Measurements from ENCODE around the gene ABCC9. TPM values are rescaled to one million over a fixed set of nuclear protein-coding genes. Genes with fewer than 3 reads are reported as not detected.
"Not testable (repeated sequence)": the region's sequence is repeated elsewhere in the genome, so short reads cannot be mapped to it uniquely, and the experiment has no call there.

ABCC9 gene
- total RNA-seq, 1 experiment from 2014 or later = not detected

DNA sequence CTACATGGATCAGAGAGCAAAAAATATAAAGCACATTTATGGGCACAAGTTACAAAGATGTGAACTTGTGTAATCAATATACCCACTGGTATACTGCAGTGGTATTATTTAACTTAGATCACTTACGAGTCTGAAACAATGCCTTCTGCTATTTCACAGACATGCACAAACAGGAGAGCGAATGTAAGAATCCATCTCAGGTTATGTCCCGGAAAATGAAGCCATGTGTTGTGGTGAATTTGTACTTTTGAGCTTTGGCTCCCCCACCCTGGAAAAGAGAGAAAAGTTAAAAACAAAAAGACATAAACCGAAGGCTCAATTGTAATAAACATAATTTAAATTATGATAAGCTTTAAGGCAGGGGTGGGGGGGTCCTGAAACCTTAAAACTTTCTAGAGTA is 7.6 kb downstream of the ABCC9 start:
- no peak overlapping the region for H2AFZ ChIP-seq (ENCODE audit: low read length)
- H3K4me2 ChIP-seq (ENCODE audit: insufficient read depth, insufficient read length, low read length) = no peak overlapping the region
- no peaks in the 10 kb centered on the region for H4K20me1 ChIP-seq (ENCODE audit: control insufficient read depth, insufficient read depth, insufficient read length)
- no peak overlapping the region for H3T11ph ChIP-seq (ENCODE audit: low read length)
- H3K18ac ChIP-seq (ENCODE audit: insufficient read length, low read depth, low read length) = no peak overlapping the region
- no peak overlapping the region for H2BK15ac ChIP-seq (ENCODE audit: low read depth, low read length)
- no peak overlapping the region for H3K56ac ChIP-seq (ENCODE audit: insufficient read length, low read depth, low read length)
- no peak overlapping the region for H3K14ac ChIP-seq (ENCODE audit: insufficient read depth, low read length)
- Mint-ChIP-seq H3K4me3 (no peak overlapping the region), H3K27ac (no peak overlapping the region), H3K9me3 (no peaks in the 10 kb centered on the region), H3K36me3 (ENCODE audit: insufficient read depth in 1 of 3, low read depth in 3 of 3) (no peaks in the 10 kb centered on the region; a peak in 1 of 7 replicates), H3K4me1 (0 out of 4 replicates have a peak, but pooled peaks cover 0 to 3% of the 10 kb centered on the region in 2 experiments), H3K27me3 (ENCODE audit: low read depth) (peaks cover 21% of the 10 kb centered on the region)
- H3K9ac ChIP-seq (ENCODE audit: extremely low read depth, insufficient read length, low read length) = no peak overlapping the region
- H3K9me3 ChIP-seq (ENCODE audit: control insufficient read depth, low read depth, low read length) = no peaks in the 10 kb centered on the region
- no peaks in the 10 kb centered on the region for H3K79me1 ChIP-seq (ENCODE audit: insufficient read depth, low read depth, low read length, poor library complexity, severe bottlenecking)
- H2BK12ac ChIP-seq (ENCODE audit: insufficient read length, low read depth, low read length) = no peak overlapping the region
- WGBS (ENCODE audit: extremely low coverage, insufficient read length, low lambda C conversion rate) = no CpG with 5 or more reads among the region's 4 CpGs
- no peaks in the 10 kb centered on the region for H3K27me3 ChIP-seq (ENCODE audit: insufficient read depth, low read length)
- H3K23ac ChIP-seq (ENCODE audit: insufficient read length, low read depth, low read length) = no peak overlapping the region
- DNase-seq = no peak
- H3K23me2 ChIP-seq (ENCODE audit: insufficient read length, low read depth, low read length, poor library complexity, severe bottlenecking) = no peaks in the 10 kb centered on the region
- no peak overlapping the region for H4K91ac ChIP-seq (ENCODE audit: insufficient read length, low read depth, low read length)
- no peaks in the 10 kb centered on the region for H3K4me1 ChIP-seq (ENCODE audit: insufficient read depth, low read length)
- no peak overlapping the region for H4K5ac ChIP-seq (ENCODE audit: insufficient read length, low read depth, low read length)
- no peak overlapping the region for H2BK20ac ChIP-seq (ENCODE audit: low read depth, low read length, poor library complexity, severe bottlenecking)
- H3K79me2 ChIP-seq (ENCODE audit: insufficient read depth, low read length) = no peaks in the 10 kb centered on the region
- no peak overlapping the region for H3K4ac ChIP-seq (ENCODE audit: low read depth, low read length)
- H3K27ac ChIP-seq (ENCODE audit: insufficient read length, low read depth, low read length) = no peak overlapping the region
- H2BK120ac ChIP-seq (ENCODE audit: low read depth, low read length, poor library complexity, severe bottlenecking) = no peak overlapping the region
- TF ChIP-seq, protein P1, sequence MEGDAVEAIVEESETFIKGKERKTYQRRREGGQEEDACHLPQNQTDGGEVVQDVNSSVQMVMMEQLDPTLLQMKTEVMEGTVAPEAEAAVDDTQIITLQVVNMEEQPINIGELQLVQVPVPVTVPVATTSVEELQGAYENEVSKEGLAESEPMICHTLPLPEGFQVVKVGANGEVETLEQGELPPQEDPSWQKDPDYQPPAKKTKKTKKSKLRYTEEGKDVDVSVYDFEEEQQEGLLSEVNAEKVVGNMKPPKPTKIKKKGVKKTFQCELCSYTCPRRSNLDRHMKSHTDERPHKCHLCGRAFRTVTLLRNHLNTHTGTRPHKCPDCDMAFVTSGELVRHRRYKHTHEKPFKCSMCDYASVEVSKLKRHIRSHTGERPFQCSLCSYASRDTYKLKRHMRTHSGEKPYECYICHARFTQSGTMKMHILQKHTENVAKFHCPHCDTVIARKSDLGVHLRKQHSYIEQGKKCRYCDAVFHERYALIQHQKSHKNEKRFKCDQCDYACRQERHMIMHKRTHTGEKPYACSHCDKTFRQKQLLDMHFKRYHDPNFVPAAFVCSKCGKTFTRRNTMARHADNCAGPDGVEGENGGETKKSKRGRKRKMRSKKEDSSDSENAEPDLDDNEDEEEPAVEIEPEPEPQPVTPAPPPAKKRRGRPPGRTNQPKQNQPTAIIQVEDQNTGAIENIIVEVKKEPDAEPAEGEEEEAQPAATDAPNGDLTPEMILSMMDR (conservative IDR thresholded peaks at IDR 0.05) = no peak
- no peak overlapping the region for H2BK5ac ChIP-seq (ENCODE audit: insufficient read length, low read length)
- H2AK5ac ChIP-seq (ENCODE audit: insufficient read length, low read length) = no peak overlapping the region
- no peak overlapping the region for H4K8ac ChIP-seq (replicated peaks; ENCODE audit: insufficient read length, low read depth, low read length)

GRCh38 chr12:21929972-21930371 is 11.3 kb downstream of the ABCC9 start:
- not testable (repeated sequence) for H3K23me2 ChIP-seq (ENCODE audit: insufficient read length, low read depth, low read length, poor library complexity, severe bottlenecking); H2BK5ac ChIP-seq (ENCODE audit: insufficient read length, low read length); H3K4me1 Mint-ChIP-seq; H4K5ac ChIP-seq (ENCODE audit: insufficient read length, low read depth, low read length); H3K56ac ChIP-seq (ENCODE audit: insufficient read length, low read depth, low read length); H3K36me3 Mint-ChIP-seq (ENCODE audit: insufficient read depth in 1 of 3, low read depth in 3 of 3); H2AK5ac ChIP-seq (ENCODE audit: insufficient read length, low read length); H3K9me3 Mint-ChIP-seq; H3K27ac Mint-ChIP-seq; H3K9ac ChIP-seq (ENCODE audit: extremely low read depth, insufficient read length, low read length); H3T11ph ChIP-seq (ENCODE audit: low read length); H2BK12ac ChIP-seq (ENCODE audit: insufficient read length, low read depth, low read length); H3K27ac ChIP-seq (ENCODE audit: insufficient read length, low read depth, low read length); H3K79me2 ChIP-seq (ENCODE audit: insufficient read depth, low read length); H3K4me3 Mint-ChIP-seq; H3K27me3 Mint-ChIP-seq (ENCODE audit: low read depth); H4K8ac ChIP-seq (replicated peaks; ENCODE audit: insufficient read length, low read depth, low read length); H3K4me1 ChIP-seq (ENCODE audit: insufficient read depth, low read length); H4K20me1 ChIP-seq (ENCODE audit: control insufficient read depth, insufficient read depth, insufficient read length); H4K91ac ChIP-seq (ENCODE audit: insufficient read length, low read depth, low read length); H3K18ac ChIP-seq (ENCODE audit: insufficient read length, low read depth, low read length); H3K9me3 ChIP-seq (ENCODE audit: control insufficient read depth, low read depth, low read length); H3K23ac ChIP-seq (ENCODE audit: insufficient read length, low read depth, low read length); H2AFZ ChIP-seq (ENCODE audit: low read length); H3K27me3 ChIP-seq (ENCODE audit: insufficient read depth, low read length); H3K14ac ChIP-seq (ENCODE audit: insufficient read depth, low read length); H3K4ac ChIP-seq (ENCODE audit: low read depth, low read length); H2BK15ac ChIP-seq (ENCODE audit: low read depth, low read length); DNase-seq; H2BK120ac ChIP-seq (ENCODE audit: low read depth, low read length, poor library complexity, severe bottlenecking); H3K4me2 ChIP-seq (ENCODE audit: insufficient read depth, insufficient read length, low read length); H2BK20ac ChIP-seq (ENCODE audit: low read depth, low read length, poor library complexity, severe bottlenecking); H3K79me1 ChIP-seq (ENCODE audit: insufficient read depth, low read depth, low read length, poor library complexity, severe bottlenecking)
- no CpG with 5 or more reads among the region's 1 CpG for WGBS (ENCODE audit: extremely low coverage, insufficient read length, low lambda C conversion rate)

Measured in H9 (cell line).